ENCODE data around the gene IQCK. TPM values are rescaled to one million over a fixed set of nuclear protein-coding genes. Genes with fewer than 3 reads are reported as not detected.

The IQCK gene
- total and polyA plus RNA-seq, 2 donors (not counting 3 experiments of a cell fraction or from before 2014, with no cell fraction given): 17.2 to 18.1 TPM

DNA sequence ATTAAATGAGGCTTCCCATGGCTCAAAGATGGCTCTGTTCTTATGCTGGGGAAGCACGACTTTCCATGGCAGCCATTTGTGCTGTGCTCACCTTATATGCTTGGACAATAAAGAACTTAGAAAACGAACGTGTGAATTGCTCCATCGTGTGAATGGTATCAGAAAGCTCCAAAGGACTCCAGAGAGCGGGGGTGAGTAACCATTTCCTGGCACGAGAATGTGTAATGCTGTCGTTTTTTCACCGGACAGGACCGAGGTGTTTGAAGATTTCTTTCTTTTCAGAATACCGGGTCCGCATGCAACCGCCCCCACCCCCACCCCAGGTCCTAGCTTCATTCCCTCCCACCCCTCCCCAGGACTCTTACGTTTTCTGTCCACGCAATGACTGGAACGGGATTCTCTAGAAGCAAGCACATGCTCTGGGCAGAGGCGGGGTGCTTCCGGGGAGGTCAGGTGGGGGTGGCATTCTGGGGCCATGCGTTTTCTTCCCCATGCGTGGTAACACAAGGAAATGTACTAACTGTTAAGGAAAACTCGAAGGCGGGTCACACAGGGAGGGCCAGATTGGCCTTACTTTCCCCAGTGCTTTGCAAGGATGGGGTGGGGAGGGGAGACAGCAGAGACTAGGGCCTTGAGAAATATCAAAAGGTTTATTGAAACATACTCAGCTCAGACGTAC is 140.4 kb downstream of the IQCK start:
- Histone ChIP-seq H4K20me1 (replicated peaks; ENCODE audit: control insufficient read depth, extremely low read depth, insufficient read depth, low read length) (no peaks in the 10 kb centered on the region), H3K36me3 (ENCODE audit: control insufficient read depth in 2 of 2, extremely low read depth in 1 of 2, insufficient read depth in 2 of 2, low read length in 2 of 2) (peaks cover 0 to 2% of the 10 kb centered on the region in 2 experiments), H3K79me2 (ENCODE audit: control insufficient read depth, insufficient read depth, low read length) (no peaks in the 10 kb centered on the region), H3K4me3 (replicated peaks in 1 of 3; ENCODE audit: insufficient read depth in 1 of 3, low read depth in 1 of 3, low read length in 3 of 3) (no peak overlapping the region), H3K4me1 (ENCODE audit: control insufficient read depth, extremely low read depth, insufficient read depth, low read length) (no peaks in the 10 kb centered on the region), H3K9me1 (replicated peaks; ENCODE audit: control insufficient read depth, extremely low read depth, insufficient read depth, low read length) (no peaks in the 10 kb centered on the region), H3K9me3 (replicated peaks; ENCODE audit: control insufficient read depth, insufficient read depth, low read length) (no peaks in the 10 kb centered on the region), H2AFZ (ENCODE audit: low read depth, low read length) (peak overlapping the region; percentile 28), H3K27ac (ENCODE audit: insufficient read depth, low read depth, low read length) (no peak overlapping the region), H3K4me2 (ENCODE audit: insufficient read depth, low read length) (no peak overlapping the region), H3K9ac (replicated peaks; ENCODE audit: extremely low read depth, insufficient read depth, low read length) (no peak overlapping the region), H3K27me3 (ENCODE audit: control insufficient read depth in 2 of 2, insufficient read depth in 2 of 2, low read length in 2 of 2) (no peaks in the 10 kb centered on the region)
- ChIA-PET CTCF (interaction anchor here (0.6 to 1.2 kb wide), 4 partner anchors 41 to 258 kb away, joined by 3 to 4 read pairs (median 4); partner anchors contain the start of genes IQCK and KNOP1), POLR2A (interaction anchor here (1.1 kb wide), 1 partner anchor 110 kb away, joined by 3 read pairs; no protein-coding TSS in a partner anchor)
- peak; percentile 73 for FAIRE-seq
- BruUV-seq (replicated peaks): no TSS peak
- DNase-seq (ENCODE audit: low read depth, low spot score): peak; percentile 53
- dilution Hi-C loops (cut with MboI; ENCODE audit: extremely low pct_ligation_motif_present, low sequenced_read_pairs) (no loop called here), intact Hi-C loops (cut with micrococcal nuclease) (no loop called here)
- TF ChIP-seq MYC (IDR thresholded peaks at IDR 0.05; ENCODE audit: low read depth, low read length) (no peak), GATA2 (IDR thresholded peaks at IDR 0.05; ENCODE audit: insufficient read depth, insufficient read length, low read depth, low read length) (no peak), EZH2 (IDR thresholded peaks at IDR 0.05; ENCODE audit: borderline replicate concordance, low read depth, low read length, severe bottlenecking) (no peak), POLR2A (IDR thresholded peaks at IDR 0.05; ENCODE audit: low read depth, low read length) (no peak), POLR2AphosphoS5 (IDR thresholded peaks at IDR 0.05; ENCODE audit: insufficient read depth, low read depth, low read length) (no peak), FOS (IDR thresholded peaks at IDR 0.05; ENCODE audit: borderline replicate concordance, insufficient read depth, low read length) (no peak), JUN (IDR thresholded peaks at IDR 0.05; ENCODE audit: borderline replicate concordance, insufficient read depth, insufficient read length, low read depth) (no peak)
- TF ChIP-seq, protein P1, sequence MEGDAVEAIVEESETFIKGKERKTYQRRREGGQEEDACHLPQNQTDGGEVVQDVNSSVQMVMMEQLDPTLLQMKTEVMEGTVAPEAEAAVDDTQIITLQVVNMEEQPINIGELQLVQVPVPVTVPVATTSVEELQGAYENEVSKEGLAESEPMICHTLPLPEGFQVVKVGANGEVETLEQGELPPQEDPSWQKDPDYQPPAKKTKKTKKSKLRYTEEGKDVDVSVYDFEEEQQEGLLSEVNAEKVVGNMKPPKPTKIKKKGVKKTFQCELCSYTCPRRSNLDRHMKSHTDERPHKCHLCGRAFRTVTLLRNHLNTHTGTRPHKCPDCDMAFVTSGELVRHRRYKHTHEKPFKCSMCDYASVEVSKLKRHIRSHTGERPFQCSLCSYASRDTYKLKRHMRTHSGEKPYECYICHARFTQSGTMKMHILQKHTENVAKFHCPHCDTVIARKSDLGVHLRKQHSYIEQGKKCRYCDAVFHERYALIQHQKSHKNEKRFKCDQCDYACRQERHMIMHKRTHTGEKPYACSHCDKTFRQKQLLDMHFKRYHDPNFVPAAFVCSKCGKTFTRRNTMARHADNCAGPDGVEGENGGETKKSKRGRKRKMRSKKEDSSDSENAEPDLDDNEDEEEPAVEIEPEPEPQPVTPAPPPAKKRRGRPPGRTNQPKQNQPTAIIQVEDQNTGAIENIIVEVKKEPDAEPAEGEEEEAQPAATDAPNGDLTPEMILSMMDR (IDR thresholded peaks at IDR 0.05; ENCODE audit: extremely low read depth in 1 of 2, insufficient read depth in 1 of 2, low read depth in 1 of 2, low read length in 2 of 2): no peak
- TF ChIP-seq, protein P2, sequence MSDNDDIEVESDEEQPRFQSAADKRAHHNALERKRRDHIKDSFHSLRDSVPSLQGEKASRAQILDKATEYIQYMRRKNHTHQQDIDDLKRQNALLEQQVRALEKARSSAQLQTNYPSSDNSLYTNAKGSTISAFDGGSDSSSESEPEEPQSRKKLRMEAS (IDR thresholded peaks at IDR 0.05; ENCODE audit: insufficient read depth, insufficient read length): no peak

Data from endothelial cell of umbilical vein (primary cell).